DOHH2 (cell line): ENCODE results near the gene TULP4.

Source experiments
- CTCF ChIP-seq: fragments of 200-600 bp; sonication (generic); IDR thresholded peaks from one replicate; pipeline ENCODE4 v1.5.1; 2014; ENCODE audit warnings: antibody characterized with exemption, mild to moderate bottlenecking, low read depth, low read length; ENCODE audit not compliant: poor library complexity, severe bottlenecking
- EZH2phosphoT487 ChIP-seq: fragments of 200-600 bp; sonication (generic); IDR thresholded peaks from 2 replicates; pipeline ENCODE4 v1.6.1; 2017; ENCODE audit warnings: borderline replicate concordance, mild to moderate bottlenecking, antibody characterized with exemption, low read length, moderate library complexity, mixed read lengths

DNA sequence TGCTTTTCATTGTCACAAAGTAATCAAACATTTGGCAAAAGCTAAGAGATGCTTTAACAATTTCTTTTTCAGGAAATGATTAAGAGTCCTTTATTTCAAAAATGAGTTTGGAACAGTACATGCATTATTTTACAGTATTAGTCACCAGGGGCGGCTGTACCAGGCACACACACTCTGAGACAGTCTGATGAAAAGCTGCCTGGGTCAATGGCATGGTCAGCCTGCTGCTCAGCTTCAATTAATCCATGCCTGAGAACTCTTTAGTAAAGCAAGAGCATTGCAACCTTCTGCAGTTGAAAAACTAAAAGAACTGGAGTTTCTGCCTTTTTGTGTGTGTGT, 105.5 kb downstream of the TULP4 start:
- TF ChIP-seq CTCF (no peak), EZH2phosphoT487 (no peak)
